ENCODE measurements around the gene RDH12.
"Not testable (repeated sequence)": the region's sequence is repeated elsewhere in the genome, so short reads cannot be mapped to it uniquely, and the experiment has no call there.

The RDH12 gene

GRCh38 chr14:67701492-67701891 is at the start of gene RDH12:
TSS of gene RDH12 (plus strand) at chr14:67701886. CDS start at chr14:67722643, 20,757 bp downstream.
- not testable (repeated sequence) for H3K36me3 ChIP-seq (ENCODE audit: insufficient read depth, insufficient read length, low read length); H3K9me3 ChIP-seq (ENCODE audit: insufficient read depth, low read length); H3K9ac ChIP-seq (ENCODE audit: insufficient read length, low read depth); H3K4me3 ChIP-seq (ENCODE audit: insufficient read length, low read depth); H3K27me3 ChIP-seq (ENCODE audit: insufficient read depth, insufficient read length); DNase-seq (ENCODE audit: low read depth, low spot score); H3K4me1 ChIP-seq (ENCODE audit: insufficient read depth, insufficient read length)

GRCh38 chr14:67652189-67652588 is 49.5 kb upstream of the RDH12 start:
- TF ChIP-seq ZNF274 (IDR thresholded peaks at IDR 0.05; ENCODE audit: low read depth, low read length), result no peak
- no peak for TF ChIP-seq YY1 (IDR thresholded peaks at IDR 0.05; ENCODE audit: insufficient read depth, insufficient read length)
- DNase-seq (ENCODE audit: low read depth, low spot score), result no peak
- Histone ChIP-seq H3K27me3 (ENCODE audit: insufficient read depth, insufficient read length) (no peaks in the 10 kb centered on the region), H3K36me3 (ENCODE audit: insufficient read depth, insufficient read length, low read length) (peaks cover 86% of the 10 kb centered on the region), H3K9ac (ENCODE audit: insufficient read length, low read depth) (no peak overlapping the region), H3K4me1 (ENCODE audit: insufficient read depth, insufficient read length) (no peaks in the 10 kb centered on the region), H3K9me3 (ENCODE audit: insufficient read depth, low read length) (no peaks in the 10 kb centered on the region), H3K4me3 (ENCODE audit: insufficient read length, low read depth) (no peak overlapping the region)

- Histone ChIP-seq H3K27me3 (ENCODE audit: insufficient read depth, insufficient read length) (no peaks in the 10 kb centered on the region), H3K9ac (ENCODE audit: insufficient read length, low read depth) (no peak overlapping the region), H3K4me3 (ENCODE audit: insufficient read length, low read depth) (no peak overlapping the region), H3K36me3 (ENCODE audit: insufficient read depth, insufficient read length, low read length) (peaks cover 84% of the 10 kb centered on the region), H3K4me1 (ENCODE audit: insufficient read depth, insufficient read length) (no peaks in the 10 kb centered on the region), H3K9me3 (ENCODE audit: insufficient read depth, low read length) (no peaks in the 10 kb centered on the region)
- no peak for TF ChIP-seq ZNF274 (IDR thresholded peaks at IDR 0.05; ENCODE audit: low read depth, low read length)
- no peak for TF ChIP-seq SUZ12 (IDR thresholded peaks at IDR 0.05; ENCODE audit: extremely low read depth, insufficient read depth, insufficient read length)
- TF ChIP-seq YY1 (IDR thresholded peaks at IDR 0.05; ENCODE audit: insufficient read depth, insufficient read length), result no peak
- no peak for DNase-seq (ENCODE audit: low read depth, low spot score)
These were observed 47.9 kb upstream of the RDH12 start for GRCh38 chr14:67653651-67654280.

GRCh38 chr14:67663633-67664032 is 38.1 kb upstream of the RDH12 start:
- TF ChIP-seq SUZ12 (IDR thresholded peaks at IDR 0.05; ENCODE audit: extremely low read depth, insufficient read depth, insufficient read length) (no peak), ZNF274 (IDR thresholded peaks at IDR 0.05; ENCODE audit: low read depth, low read length) (no peak), YY1 (IDR thresholded peaks at IDR 0.05; ENCODE audit: insufficient read depth, insufficient read length) (no peak)

GRCh38 chr14:67665868-67666267 is 35.8 kb upstream of the RDH12 start:
- Histone ChIP-seq H3K9ac (ENCODE audit: insufficient read length, low read depth) (no peak overlapping the region), H3K4me1 (ENCODE audit: insufficient read depth, insufficient read length) (no peaks in the 10 kb centered on the region), H3K4me3 (ENCODE audit: insufficient read length, low read depth) (no peak overlapping the region), H3K9me3 (ENCODE audit: insufficient read depth, low read length) (no peaks in the 10 kb centered on the region), H3K36me3 (ENCODE audit: insufficient read depth, insufficient read length, low read length) (peaks cover 3% of the 10 kb centered on the region), H3K27me3 (ENCODE audit: insufficient read depth, insufficient read length) (no peaks in the 10 kb centered on the region)
- TF ChIP-seq YY1 (IDR thresholded peaks at IDR 0.05; ENCODE audit: insufficient read depth, insufficient read length), result no peak
- no peak for TF ChIP-seq SUZ12 (IDR thresholded peaks at IDR 0.05; ENCODE audit: extremely low read depth, insufficient read depth, insufficient read length)
- TF ChIP-seq ZNF274 (IDR thresholded peaks at IDR 0.05; ENCODE audit: low read depth, low read length), result no peak
- DNase-seq (ENCODE audit: low read depth, low spot score), result no peak

More at GRCh38 chr14:67663633-67664032, 38.1 kb upstream of the RDH12 start:
- Histone ChIP-seq H3K4me1 (ENCODE audit: insufficient read depth, insufficient read length) (no peaks in the 10 kb centered on the region), H3K4me3 (ENCODE audit: insufficient read length, low read depth) (no peak overlapping the region), H3K9me3 (ENCODE audit: insufficient read depth, low read length) (no peaks in the 10 kb centered on the region), H3K9ac (ENCODE audit: insufficient read length, low read depth) (no peak overlapping the region), H3K36me3 (ENCODE audit: insufficient read depth, insufficient read length, low read length) (peaks cover 13% of the 10 kb centered on the region), H3K27me3 (ENCODE audit: insufficient read depth, insufficient read length) (no peaks in the 10 kb centered on the region)
- DNase-seq (ENCODE audit: low read depth, low spot score), result no peak

- TF ChIP-seq ZNF274 (IDR thresholded peaks at IDR 0.05; ENCODE audit: low read depth, low read length), result no peak
- H3K9me3 ChIP-seq (ENCODE audit: insufficient read depth, low read length), result no peaks in the 10 kb centered on the region
- DNase-seq (ENCODE audit: low read depth, low spot score), result peak; percentile 15
- H3K4me3 ChIP-seq (ENCODE audit: insufficient read length, low read depth), result no peak overlapping the region
- H3K4me1 ChIP-seq (ENCODE audit: insufficient read depth, insufficient read length), result no peaks in the 10 kb centered on the region
- H3K36me3 ChIP-seq (ENCODE audit: insufficient read depth, insufficient read length, low read length), result peaks cover 3% of the 10 kb centered on the region
- H3K27me3 ChIP-seq (ENCODE audit: insufficient read depth, insufficient read length), result no peaks in the 10 kb centered on the region
- no peak overlapping the region for H3K9ac ChIP-seq (ENCODE audit: insufficient read length, low read depth)
These were observed 34.8 kb upstream of the RDH12 start for GRCh38 chr14:67666750-67667449.

GRCh38 chr14:67668559-67668958 is 33.1 kb upstream of the RDH12 start:
- DNase-seq (ENCODE audit: low read depth, low spot score), result no peak
- Histone ChIP-seq H3K4me3 (ENCODE audit: insufficient read length, low read depth) (no peak overlapping the region), H3K9me3 (ENCODE audit: insufficient read depth, low read length) (no peaks in the 10 kb centered on the region), H3K36me3 (ENCODE audit: insufficient read depth, insufficient read length, low read length) (no peaks in the 10 kb centered on the region), H3K27me3 (ENCODE audit: insufficient read depth, insufficient read length) (no peaks in the 10 kb centered on the region), H3K9ac (ENCODE audit: insufficient read length, low read depth) (no peak overlapping the region), H3K4me1 (ENCODE audit: insufficient read depth, insufficient read length) (no peaks in the 10 kb centered on the region)
- TF ChIP-seq SUZ12 (IDR thresholded peaks at IDR 0.05; ENCODE audit: extremely low read depth, insufficient read depth, insufficient read length) (no peak), ZNF274 (IDR thresholded peaks at IDR 0.05; ENCODE audit: low read depth, low read length) (no peak), YY1 (IDR thresholded peaks at IDR 0.05; ENCODE audit: insufficient read depth, insufficient read length) (no peak)
